Ishikawa (cell line): ENCODE results near the gene TSPAN14.

ENCODE experiments used
- EP300 ChIP-seq: IDR thresholded peaks from 2 replicates; pipeline ENCODE4 v1.6.1; 2012; ENCODE audit warnings: borderline replicate concordance
- RAD21 ChIP-seq: IDR thresholded peaks from 2 replicates; pipeline ENCODE4 v1.6.1; 2012; ENCODE audit warnings: low read depth
- TAF1 ChIP-seq: IDR thresholded peaks from 2 replicates; pipeline ENCODE4 v1.6.1; 2012; ENCODE audit warnings: low read depth, mild to moderate bottlenecking
- TF ChIP-seq, protein P1 (sequence below): IDR thresholded peaks from 2 replicates; pipeline ENCODE4 v1.6.1; 2012

DNA sequence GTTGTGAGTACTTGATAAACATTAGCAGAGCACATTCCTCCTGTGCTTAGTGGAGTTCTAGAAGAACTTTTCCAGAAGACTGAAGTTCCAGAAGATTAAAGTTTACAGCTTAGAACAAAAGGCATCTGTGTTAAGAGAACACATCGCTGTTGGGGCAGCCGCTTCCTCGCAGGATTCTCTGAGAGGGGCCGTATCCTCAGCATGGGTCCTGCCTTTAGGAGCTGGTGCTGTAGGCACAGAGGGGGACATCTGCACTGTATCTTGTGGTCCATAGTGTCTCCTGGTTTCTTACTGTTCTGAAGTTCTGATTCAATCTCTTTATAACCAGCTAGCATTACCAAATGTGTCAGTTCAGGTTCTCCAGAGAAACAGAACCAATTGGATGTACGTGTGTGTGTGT, 99.9 kb downstream of the TSPAN14 start:
- TF ChIP-seq, protein P1, sequence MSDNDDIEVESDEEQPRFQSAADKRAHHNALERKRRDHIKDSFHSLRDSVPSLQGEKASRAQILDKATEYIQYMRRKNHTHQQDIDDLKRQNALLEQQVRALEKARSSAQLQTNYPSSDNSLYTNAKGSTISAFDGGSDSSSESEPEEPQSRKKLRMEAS = no peak
- TF ChIP-seq EP300 (no peak), TAF1 (no peak), RAD21 (no peak)
